Osteoblast (primary cell): ENCODE data around the gene WDR19. TPM values are rescaled to one million over a fixed set of nuclear protein-coding genes. Genes with fewer than 3 reads are reported as not detected.

ENCODE experiments used
- DNase-seq: peaks from one replicate; pipeline ENCODE4 v3.0.0; 2011; ENCODE audit warnings: low spot score, mixed read lengths; ENCODE audit not compliant: insufficient read length; ENCODE audit errors: missing footprints
- H2AFZ ChIP-seq: 2 replicates; pipeline ENCODE4 v1.6.0; 2011; ENCODE audit warnings: mild to moderate bottlenecking, low read length
- H3K27ac ChIP-seq: 2 replicates; pipeline ENCODE4 v1.5.1; 2011; ENCODE audit warnings: mild to moderate bottlenecking, low read depth, low read length, moderate library complexity
- H3K27me3 ChIP-seq: 2 replicates; pipeline ENCODE4 v1.6.0; 2012; ENCODE audit warnings: mild to moderate bottlenecking, control low read depth, inconsistent platforms, low read length, moderate library complexity; ENCODE audit not compliant: insufficient read depth
- H3K36me3 ChIP-seq: 2 replicates; pipeline ENCODE4 v1.5.1; 2011; ENCODE audit warnings: mild to moderate bottlenecking, low read length, control low read depth, moderate library complexity; ENCODE audit not compliant: insufficient read depth
- H3K4me1 ChIP-seq: 2 replicates; pipeline ENCODE4 v1.5.1; 2011; ENCODE audit warnings: mild to moderate bottlenecking, low read length, control low read depth, moderate library complexity; ENCODE audit not compliant: insufficient read depth
- H3K4me2 ChIP-seq: 2 replicates; pipeline ENCODE4 v1.6.0; 2011; ENCODE audit warnings: mild to moderate bottlenecking, low read length; ENCODE audit not compliant: insufficient read depth
- H3K4me3 ChIP-seq: fragments of 200-600 bp; sonication (generic); 3 replicates; pipeline ENCODE4 v1.5.1; 2012; ENCODE audit warnings: mild to moderate bottlenecking, low read length, inconsistent platforms; ENCODE audit not compliant: insufficient read depth
- H3K79me2 ChIP-seq: 2 replicates; pipeline ENCODE4 v1.6.0; 2012; ENCODE audit warnings: mild to moderate bottlenecking, low read length, control low read depth, inconsistent platforms; ENCODE audit not compliant: insufficient read depth
- H3K9me3 ChIP-seq: 2 replicates; pipeline ENCODE4 v1.5.1; 2011; ENCODE audit warnings: low read depth, low read length, control low read depth
- H4K20me1 ChIP-seq: 2 replicates; pipeline ENCODE4 v1.6.0; 2012; ENCODE audit warnings: mild to moderate bottlenecking, low read length, control low read depth; ENCODE audit not compliant: insufficient read depth
- CTCF ChIP-seq: IDR thresholded peaks from 2 replicates; pipeline ENCODE4 v1.5.1; 2011; ENCODE audit warnings: mild to moderate bottlenecking, low read depth, low read length, moderate library complexity; ENCODE audit errors: extremely low read depth
- total RNA-seq: library from RNA; depleted of rRNA; stranded (reverse); fragments of >200 nt; gene quantifications from 2 replicates; pipeline ENCODE4 v1.2.3, GENCODE V29; 2012

Gene WDR19
- total RNA-seq, 1 donor, result 47.0 TPM

DNA sequence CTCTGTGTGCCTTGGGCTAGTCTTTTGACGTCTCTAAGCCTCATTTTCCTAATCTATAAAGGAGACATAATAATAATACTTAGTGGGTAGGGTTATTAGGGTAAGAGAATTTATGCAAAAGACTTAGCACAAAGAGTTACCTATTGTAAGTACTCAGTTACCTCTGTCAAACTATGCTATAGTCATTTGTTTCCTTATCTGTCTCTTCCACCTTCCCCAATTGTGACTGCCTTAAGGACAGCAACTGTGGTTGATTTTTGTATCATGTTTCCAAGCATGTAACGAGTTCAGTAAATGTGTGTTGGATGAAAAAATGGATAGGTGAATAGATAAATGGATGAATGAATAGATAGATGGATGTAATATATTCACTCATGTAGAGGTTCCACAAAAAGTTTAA, 48.1 kb downstream of the WDR19 start:
- TF ChIP-seq CTCF, result no peak
- Histone ChIP-seq H3K9me3 (no peaks in the 10 kb centered on the region), H2AFZ (no peak overlapping the region), H3K36me3 (no peaks in the 10 kb centered on the region), H3K27me3 (no peaks in the 10 kb centered on the region), H4K20me1 (no peaks in the 10 kb centered on the region), H3K27ac (no peak overlapping the region), H3K79me2 (no peaks in the 10 kb centered on the region), H3K4me1 (peaks cover 11% of the 10 kb centered on the region), H3K4me2 (no peak overlapping the region), H3K4me3 (no peak overlapping the region)
- no peak for DNase-seq

DNA sequence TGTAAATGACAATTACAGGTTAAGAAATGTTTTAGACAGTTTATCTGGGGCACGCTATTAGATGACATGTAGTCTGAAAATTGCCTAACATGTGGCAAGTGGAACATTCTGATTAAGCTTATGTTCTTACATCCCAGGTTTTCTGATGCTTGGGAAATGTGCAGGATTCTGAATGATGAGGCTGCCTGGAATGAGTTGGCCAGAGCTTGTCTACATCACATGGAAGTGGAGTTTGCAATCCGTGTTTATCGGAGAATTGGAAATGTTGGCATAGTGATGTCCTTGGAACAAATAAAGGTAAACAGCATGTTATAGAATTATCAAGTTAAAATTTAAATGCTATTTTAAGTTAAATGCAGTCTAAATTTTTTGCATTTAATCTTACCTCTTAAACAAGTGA, 49.3 kb downstream of the WDR19 start:
- no peaks in the 10 kb centered on the region for H4K20me1 ChIP-seq

GRCh38 chr4:39232100-39232499, 49.8 kb downstream of the WDR19 start:
- Histone ChIP-seq H4K20me1 (no peaks in the 10 kb centered on the region), H3K4me1 (peaks cover 14% of the 10 kb centered on the region), H3K27me3 (no peaks in the 10 kb centered on the region), H3K4me2 (no peak overlapping the region), H3K36me3 (no peaks in the 10 kb centered on the region), H3K9me3 (no peaks in the 10 kb centered on the region), H3K27ac (no peak overlapping the region), H3K79me2 (no peaks in the 10 kb centered on the region), H2AFZ (no peak overlapping the region), H3K4me3 (no peak overlapping the region)
- no peak for TF ChIP-seq CTCF
- DNase-seq, result no peak

More for the DNA sequence above, 49.3 kb downstream of the WDR19 start:
- no peak for TF ChIP-seq CTCF
- no peak overlapping the region for H3K4me2 ChIP-seq
- H3K27ac ChIP-seq, result no peak overlapping the region
- H3K9me3 ChIP-seq, result no peaks in the 10 kb centered on the region
- no peak overlapping the region for H3K4me3 ChIP-seq
- no peaks in the 10 kb centered on the region for H3K79me2 ChIP-seq
- no peak for DNase-seq
- no peaks in the 10 kb centered on the region for H3K36me3 ChIP-seq
- peaks cover 14% of the 10 kb centered on the region for H3K4me1 ChIP-seq
- no peaks in the 10 kb centered on the region for H3K27me3 ChIP-seq
- H2AFZ ChIP-seq, result no peak overlapping the region

GRCh38 chr4:39233114-39233513, 50.8 kb downstream of the WDR19 start:
- Histone ChIP-seq H3K36me3 (peaks cover 2% of the 10 kb centered on the region), H3K4me3 (no peak overlapping the region), H3K4me2 (no peak overlapping the region), H3K27me3 (no peaks in the 10 kb centered on the region), H3K4me1 (peaks cover 7% of the 10 kb centered on the region), H3K9me3 (no peaks in the 10 kb centered on the region), H4K20me1 (no peaks in the 10 kb centered on the region), H3K27ac (no peak overlapping the region), H2AFZ (no peak overlapping the region), H3K79me2 (no peaks in the 10 kb centered on the region)
- no peak for DNase-seq
- no peak for TF ChIP-seq CTCF
